Limb (tissue), 2 donors: ENCODE data around the gene HEG1.

Source experiments
- DNase-seq, 2 donors: peaks; one replicate each; pipeline ENCODE4 v3.0.0-alpha.2; 2016; ENCODE audit errors: extremely low spot score in 2 of 2

Gene HEG1

GRCh38 chr3:125051715-125052581 is 3.8 kb downstream of the HEG1 start:
- peak in 1 of 2 donors; percentile 63 for DNase-seq

- no peak for DNase-seq
These were observed 4.6 kb downstream of the HEG1 start for GRCh38 chr3:125051205-125051604.

- no peak for DNase-seq
These were observed 5.2 kb downstream of the HEG1 start for GRCh38 chr3:125050488-125051090.

- no peak for DNase-seq
These were observed 7.5 kb downstream of the HEG1 start for GRCh38 chr3:125048282-125048681.

- DNase-seq: no peak
These were observed 9.8 kb downstream of the HEG1 start for GRCh38 chr3:125045965-125046364.

GRCh38 chr3:125045194-125045593 is 10.6 kb downstream of the HEG1 start:
- no peak for DNase-seq

- no peak for DNase-seq
These were observed 12.1 kb downstream of the HEG1 start for GRCh38 chr3:125043599-125044151.

GRCh38 chr3:125042725-125043406 is 12.9 kb downstream of the HEG1 start:
- no peak for DNase-seq

GRCh38 chr3:125039131-125040100 is 16.4 kb downstream of the HEG1 start:
- DNase-seq: no peak

GRCh38 chr3:125037498-125038150 is 18.2 kb downstream of the HEG1 start:
- DNase-seq: no peak

- no peak for DNase-seq
These were observed 20.6 kb downstream of the HEG1 start for GRCh38 chr3:125035217-125035616.

- DNase-seq: no peak
These were observed 22.2 kb downstream of the HEG1 start for GRCh38 chr3:125033616-125034015.

GRCh38 chr3:125033135-125033534 is 22.7 kb downstream of the HEG1 start:
- DNase-seq: no peak

- no peak for DNase-seq
These were observed 23.1 kb downstream of the HEG1 start for GRCh38 chr3:125032683-125033082.

GRCh38 chr3:125032100-125032643 is 23.6 kb downstream of the HEG1 start:
- no peak for DNase-seq

GRCh38 chr3:125031544-125031943 is 24.3 kb downstream of the HEG1 start:
- no peak for DNase-seq

GRCh38 chr3:125028657-125029056 is 27.1 kb downstream of the HEG1 start:
- no peak for DNase-seq

- DNase-seq: no peak
These were observed 30.2 kb downstream of the HEG1 start for GRCh38 chr3:125025642-125026041.

GRCh38 chr3:125024817-125025216 is 31.0 kb downstream of the HEG1 start:
- DNase-seq: no peak
